Stimulated activated CD8-positive, alpha-beta memory T cell treated with anti-CD3 and anti-CD28 coated beads, Interleukin-15, amount 100 ng/mL, for 4 hours (primary cell): Measurements from ENCODE around the gene ASPA.
A peak's percentile ranks its signal among the peaks of the same experiment; 100 is the strongest.

Experiments
- DNase-seq, 2 donors: peaks; one replicate each; pipeline ENCODE4 v3.0.0-alpha.2; 2020; ENCODE audit warnings: low read depth in 2 of 2

Gene ASPA

DNA sequence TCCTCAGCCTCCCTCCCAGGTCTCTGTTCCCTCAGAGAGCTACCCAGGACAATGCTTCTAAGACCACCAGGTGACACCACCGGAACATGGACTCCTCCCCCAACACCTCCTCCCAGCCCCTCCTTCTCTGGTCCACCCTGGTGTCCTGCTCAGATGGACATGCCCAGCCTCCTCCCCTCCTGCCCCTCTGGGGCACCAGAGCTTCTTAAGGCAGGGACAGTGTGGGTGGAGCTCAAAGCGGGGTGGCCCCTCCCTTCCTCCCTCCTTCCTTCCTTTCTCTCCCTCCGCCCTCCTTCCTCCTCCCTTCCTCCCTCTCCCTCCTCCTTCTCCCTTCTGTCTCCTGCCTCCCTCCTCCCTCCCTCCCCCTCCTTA, 59.1 kb downstream of the ASPA start:
- DNase-seq: no peak

DNA sequence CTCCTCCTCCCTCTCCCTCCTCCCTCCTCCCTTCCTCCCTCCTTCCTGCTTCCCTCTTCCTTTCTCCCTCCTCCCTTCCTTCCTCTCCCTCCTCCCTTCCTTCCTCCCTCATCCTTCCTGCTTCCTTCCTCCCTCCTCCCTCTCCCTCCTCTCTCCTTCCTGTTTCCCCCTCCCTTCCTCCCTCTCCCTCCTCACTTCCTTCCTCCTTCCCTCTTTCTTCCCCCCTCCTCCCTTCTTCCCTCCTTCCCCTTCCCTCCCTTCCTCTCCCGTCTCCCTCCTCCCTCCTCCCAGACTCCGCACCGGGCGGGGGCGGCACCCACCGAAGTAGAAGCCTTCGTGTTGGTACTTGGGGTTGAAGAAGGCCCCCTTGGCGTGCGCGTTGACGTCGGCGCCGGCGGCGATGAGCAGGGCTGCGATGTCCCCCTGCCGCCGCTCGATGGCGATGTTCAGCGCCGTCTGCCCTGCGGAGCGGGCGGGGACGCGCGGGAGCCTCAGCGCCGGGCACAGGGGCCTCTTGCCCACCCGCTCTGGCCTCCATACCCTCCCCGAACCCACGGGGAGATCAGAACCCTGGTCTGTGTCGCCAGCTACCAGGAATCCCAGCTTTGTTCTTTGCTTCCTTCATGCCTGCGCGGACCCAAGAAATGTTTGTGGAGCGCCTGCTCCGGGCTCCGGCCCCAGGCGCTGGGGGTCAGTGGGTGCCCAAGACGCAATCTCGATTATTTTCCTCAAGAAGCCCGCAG, 59.6 kb downstream of the ASPA start:
- peak in 1 of 2 donors; percentile 10 for DNase-seq

DNA sequence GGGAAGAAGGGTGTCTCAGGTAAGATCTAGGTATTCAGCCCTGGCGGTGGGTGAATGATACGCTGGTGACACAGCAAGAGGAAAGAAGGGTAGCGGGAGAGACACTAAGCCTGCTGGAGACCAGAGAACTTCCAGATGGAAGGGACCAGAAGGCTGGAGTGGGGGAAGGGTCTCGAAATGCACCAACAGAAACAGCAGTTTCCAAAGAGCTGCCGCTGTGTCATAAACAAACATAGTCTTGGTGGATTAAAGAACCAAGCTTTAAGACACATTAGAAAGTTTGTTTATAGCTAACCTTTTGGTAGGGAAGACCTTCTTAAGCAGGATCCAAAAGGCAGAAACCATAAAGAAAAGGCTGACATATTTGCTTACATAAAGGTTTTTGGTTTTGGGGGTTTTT, 60.9 kb downstream of the ASPA start:
- DNase-seq: no peak

DNA sequence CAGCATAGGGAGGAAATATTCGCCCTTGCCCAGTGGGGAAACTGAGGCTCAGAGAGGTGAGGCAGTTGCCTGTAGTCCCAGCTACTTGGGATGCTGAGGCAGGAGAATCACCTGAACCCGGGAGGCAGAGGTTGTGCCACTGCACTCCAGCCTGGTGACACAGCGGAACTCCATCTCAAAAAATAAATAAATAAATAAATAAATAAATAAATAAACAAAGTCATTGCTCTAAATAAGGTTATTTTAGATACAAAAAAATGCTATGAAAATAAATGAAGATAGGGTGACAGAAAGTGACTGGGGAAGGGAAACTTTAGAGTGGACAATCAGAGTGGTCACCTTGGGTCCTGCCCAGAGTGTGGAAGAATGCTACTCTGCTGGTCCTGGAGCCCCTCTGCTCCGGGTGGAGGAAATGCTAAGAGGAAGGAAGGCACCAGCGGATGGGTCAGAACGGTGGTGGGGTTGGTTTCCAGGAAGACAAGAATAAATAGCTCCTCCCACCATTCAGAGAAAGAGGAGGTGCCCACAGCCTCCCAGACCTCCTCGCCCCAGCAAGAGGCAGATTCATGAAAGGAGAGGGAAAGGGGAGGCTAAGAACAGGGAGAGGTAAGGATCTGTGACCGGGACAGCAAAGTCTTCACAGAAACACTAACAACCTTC, 64.2 kb downstream of the ASPA start:
- no peak for DNase-seq

DNA sequence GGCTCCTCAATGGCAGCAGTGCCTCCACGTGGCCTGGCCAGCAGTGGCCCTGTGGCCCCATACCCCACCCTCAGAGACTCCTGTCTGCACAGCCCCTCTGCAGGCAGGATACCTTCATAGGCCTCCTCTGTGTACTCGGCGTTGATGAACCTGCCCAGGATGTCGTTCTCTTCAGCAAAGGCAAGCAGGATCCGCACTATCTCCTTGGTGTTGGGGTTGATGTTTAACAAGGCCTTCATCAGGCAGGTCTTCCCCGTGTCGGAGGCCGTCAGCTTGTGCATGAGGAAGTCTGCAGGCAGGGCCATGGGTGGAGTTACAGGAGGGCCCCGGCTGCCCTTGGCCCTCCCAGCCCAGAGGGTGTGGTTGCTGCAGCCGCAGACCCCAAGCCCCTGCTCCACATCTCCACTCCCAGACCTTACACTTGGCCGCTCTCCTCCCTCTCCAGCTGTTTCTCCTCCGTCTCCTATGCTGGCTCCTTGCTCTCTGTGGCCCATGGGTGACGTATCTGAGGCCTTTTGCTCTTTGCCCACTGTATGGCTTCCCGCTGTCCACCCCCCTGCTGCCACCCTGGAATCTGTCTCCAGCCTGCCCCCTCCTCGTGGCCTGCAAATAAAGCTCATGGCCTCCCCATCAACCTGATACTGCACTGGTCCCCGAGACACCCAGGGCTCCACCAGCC, 66.8 kb downstream of the ASPA start:
- no peak for DNase-seq

DNA sequence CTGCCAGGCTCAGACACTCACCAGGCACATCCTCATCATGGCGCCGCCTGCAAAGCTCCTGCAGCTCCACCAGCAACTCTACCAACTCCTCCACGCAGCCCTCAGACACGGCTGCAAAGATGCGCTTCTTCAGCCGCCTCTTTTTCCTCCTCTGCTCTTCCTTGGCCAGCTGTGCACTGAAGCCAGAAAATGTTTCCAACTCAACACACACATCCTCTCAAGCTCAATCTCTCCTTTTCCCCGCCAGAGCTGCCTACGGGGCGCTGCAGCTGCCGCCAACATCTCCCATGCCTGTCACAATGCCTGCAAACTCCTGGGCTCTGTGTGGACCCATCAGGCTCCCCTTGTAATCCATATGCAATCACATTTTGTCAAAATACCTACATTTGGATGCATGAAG, 67.7 kb downstream of the ASPA start:
- DNase-seq: no peak

DNA sequence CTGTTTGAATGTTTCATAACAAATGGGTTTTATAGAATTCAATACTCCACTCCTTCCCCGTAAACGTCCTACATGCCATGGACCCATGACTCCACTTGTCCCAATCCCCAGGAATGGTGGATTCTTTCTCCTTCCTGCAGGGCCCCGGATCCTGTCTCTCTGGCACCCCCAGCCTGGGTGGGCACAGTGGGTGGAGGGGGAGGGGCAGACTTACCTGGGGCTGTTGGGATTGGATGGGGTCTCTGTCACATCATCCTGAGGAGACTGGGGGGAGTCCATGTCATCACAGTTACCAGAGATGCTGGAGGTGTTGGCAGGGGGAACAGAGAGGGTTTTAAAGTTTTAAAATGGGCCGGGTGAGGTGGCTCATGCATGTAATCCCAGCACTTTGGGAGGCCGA, 68.6 kb downstream of the ASPA start:
- DNase-seq: no peak

DNA sequence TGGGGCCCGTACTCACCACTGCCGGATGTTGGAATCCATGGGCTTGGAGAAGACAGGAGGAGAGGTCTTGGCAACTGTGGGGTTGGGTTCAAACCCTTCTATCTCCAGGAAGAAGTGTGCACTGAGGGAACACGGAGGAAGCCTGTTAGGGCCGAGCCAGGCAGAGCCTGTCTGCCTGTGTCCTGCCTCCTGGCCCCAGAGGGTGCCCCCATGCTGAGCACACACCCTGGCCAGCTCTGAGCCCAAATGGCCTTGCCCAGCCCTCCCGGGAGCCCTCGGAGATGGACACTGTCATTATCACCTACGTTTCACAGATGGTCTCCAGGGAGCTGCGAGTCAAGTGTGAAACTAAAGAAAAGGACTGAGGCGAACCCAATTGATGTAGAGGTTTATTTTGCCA, 69.4 kb downstream of the ASPA start:
- DNase-seq: no peak

DNA sequence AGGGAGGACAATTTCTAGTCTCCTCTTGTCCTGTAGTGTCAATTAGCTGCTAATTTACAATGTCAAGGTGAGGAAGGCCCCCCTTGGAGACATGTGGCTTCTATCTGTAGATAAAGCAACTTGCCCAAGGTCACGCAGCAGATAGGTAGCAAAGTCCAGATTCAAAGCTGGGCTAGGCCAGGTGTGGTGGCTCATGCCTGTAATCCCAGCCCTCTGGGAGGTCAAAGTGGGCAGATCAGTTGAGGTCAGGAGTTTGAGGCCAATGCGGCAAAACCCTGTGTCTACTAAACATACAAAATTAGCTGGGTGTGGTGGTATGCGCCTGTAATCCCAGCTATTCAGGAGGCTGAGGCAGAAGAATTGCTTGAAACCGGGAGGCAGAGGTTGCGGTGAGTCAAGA, 70.7 kb downstream of the ASPA start:
- DNase-seq: no peak

DNA sequence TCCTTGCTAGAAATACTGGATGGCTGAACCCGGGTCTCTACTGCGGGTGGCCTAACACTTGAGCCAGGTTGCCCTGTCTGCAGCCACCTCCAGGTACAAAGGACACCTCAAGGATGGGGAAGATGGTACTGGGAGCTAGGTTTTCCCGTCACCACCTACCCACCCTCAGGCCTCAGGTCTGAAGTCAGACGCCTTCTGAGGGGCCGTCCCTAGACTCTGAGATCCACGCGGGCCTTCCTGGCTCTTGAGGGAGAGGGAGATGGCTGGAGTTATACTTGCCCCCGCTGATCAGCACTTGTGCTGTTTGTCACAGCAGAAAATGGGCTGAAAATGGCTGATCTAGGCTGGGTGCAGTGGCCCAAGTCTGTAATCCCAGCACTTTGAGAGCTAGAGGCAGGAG, 71.2 kb downstream of the ASPA start:
- DNase-seq: no peak

DNA sequence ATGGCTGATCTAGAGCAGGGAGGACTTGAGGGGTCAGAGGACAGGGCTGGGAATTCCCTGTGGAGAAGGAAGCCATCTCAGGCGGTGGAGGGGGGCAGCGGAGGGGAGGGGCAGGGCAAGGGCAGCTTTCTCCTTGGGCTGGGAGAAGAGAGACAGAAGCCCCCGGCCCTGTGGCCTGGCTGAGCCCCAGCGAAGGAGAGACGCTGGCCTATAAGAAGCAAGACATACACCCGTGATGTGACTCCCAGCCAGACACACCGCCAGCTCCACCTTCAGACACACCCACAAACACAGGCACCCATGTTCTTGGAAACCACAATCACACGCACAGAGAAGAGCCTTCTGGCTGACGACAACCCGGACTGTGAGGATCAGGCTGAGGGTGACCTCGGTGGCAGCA, 71.8 kb downstream of the ASPA start:
- no peak for DNase-seq

DNA sequence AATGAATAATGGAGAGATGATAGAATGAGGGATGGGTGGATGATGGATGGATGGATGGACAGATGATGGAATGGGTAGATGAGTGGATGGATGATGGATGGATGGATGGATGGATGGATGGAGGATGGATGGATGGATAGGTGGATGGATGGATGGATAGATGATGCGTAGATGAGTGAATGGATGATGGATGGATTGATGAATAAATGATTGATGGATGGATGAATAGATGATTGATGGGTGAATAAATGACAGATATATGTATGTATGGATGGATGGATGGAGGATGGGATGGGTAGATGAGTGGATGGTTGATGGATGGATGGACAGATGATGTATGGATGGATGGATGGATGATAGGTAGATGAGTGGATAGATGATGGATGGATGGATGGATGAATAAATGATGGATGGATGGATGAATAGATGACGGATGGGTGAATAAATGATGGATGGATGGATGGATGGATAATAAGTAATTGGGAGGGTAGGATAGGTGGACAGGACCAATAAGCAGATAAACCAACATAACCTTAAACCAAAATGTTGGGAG, 73.9 kb downstream of the ASPA start:
- DNase-seq: no peak

DNA sequence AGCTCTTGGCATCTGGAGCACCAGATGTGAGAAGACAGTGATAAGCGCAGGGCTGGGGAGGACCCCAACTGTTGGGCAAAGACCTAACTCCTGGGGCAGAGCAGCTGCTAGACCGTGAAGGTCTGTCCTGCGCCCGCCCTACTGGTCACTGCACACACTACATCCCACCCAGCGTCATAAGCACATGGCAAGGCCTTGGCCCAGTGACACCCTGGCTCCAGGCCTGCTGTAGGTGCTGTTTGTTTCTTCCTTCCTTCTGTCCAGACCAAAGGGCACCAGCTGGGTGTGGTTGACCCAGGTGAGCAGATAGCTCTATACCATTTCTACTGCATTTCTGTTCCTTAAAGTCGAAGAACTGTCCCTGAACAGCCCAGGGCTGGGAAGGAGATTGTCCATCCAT, 75.4 kb downstream of the ASPA start:
- no peak for DNase-seq

DNA sequence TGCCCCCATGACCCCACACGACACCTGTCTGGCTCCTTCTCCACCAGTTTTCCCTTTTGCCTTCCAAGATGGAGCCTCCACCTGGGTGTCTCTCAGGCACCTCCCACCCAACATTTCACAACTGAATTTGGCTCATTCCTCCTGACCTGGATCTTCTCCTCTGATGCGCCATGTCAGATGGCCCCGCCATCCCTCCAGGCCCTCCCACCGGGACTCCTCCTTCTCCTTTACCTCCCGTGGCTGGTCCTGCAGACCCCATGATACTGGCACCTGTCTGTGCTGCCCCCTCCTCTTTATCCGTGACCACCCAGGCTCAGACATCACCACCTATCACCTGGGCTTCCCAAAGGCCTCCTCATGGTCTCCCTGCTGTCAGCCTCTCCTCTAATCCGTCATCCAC, 77.1 kb downstream of the ASPA start:
- no peak for DNase-seq
